22Rv1 (cell line): ENCODE results near the gene NXPH1.

ENCODE experiments used
- CTCF ChIP-seq: fragments of 450-650 bp; IDR thresholded peaks from 2 replicates; pipeline ENCODE4 v1.5.1; 2017; ENCODE audit warnings: mild to moderate bottlenecking
- ZFX ChIP-seq: fragments of 450-650 bp; IDR thresholded peaks from 2 replicates; pipeline ENCODE4 v1.6.1; 2017; ENCODE audit warnings: antibody characterized with exemption, borderline replicate concordance

DNA sequence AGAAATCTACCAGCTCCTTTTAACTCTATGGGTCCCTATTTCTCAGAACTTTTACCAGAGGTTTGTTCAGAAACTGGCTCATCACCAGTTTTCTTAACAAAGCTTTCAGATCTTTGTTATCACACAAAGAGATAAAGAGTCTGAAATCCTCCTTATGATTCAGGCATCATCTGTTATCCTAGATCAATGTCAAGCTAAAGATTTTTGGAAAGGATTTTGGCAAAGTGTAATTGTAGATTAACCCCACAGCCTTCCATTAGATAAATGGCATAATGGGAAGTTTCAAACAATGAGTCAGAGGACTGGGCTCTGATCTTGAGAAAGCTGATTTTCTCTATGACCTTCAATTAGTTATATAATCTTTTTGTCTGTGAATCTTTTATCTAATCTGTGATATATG, 192.2 kb downstream of the NXPH1 start:
- TF ChIP-seq CTCF (no peak), ZFX (no peak)
